SHP77 treated with DMSO at 0.1 percent for 48 hours (cell line): Measurements from ENCODE around the gene ABITRAM.
"Not testable (repeated sequence)": the region's sequence is repeated elsewhere in the genome, so short reads cannot be mapped to it uniquely, and the experiment has no call there.

Experiments used
- DNase-seq: peaks from one replicate; lab custom pipeline; 2025; lab: John Stamatoyannopoulos, UW

ABITRAM gene

DNA sequence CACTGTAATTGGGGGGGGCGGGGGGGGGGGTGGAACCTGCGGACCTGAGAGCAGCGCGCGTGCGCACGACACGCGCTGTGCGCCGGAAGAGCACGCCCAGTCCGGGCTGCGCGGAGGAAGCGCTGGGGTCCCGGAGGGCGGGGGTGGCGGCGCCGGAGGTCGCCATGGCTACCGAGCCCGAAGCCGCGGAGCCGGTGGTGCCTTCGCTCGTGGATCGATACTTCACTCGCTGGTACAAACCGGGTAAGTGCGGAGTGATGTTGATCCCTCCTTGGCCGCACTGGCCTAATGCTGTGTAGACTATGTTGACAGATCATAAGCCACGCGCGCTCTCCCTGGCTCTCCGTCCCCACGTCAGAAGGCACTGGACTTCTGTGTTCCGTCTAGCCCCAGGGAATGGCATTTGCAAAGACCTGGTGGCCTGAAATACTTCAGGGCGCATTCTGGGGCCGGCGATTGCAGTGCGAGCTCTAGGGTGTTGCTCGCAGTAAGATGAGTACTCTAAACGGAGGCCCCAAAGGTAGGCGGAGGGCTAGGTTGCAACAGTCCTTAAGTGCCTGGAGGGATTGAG lies at the start of gene ABITRAM:
TSS of gene ABITRAM (plus strand) at position 78 of the 571 bp plus-strand sequence. CDS start at position 165, 87 bp downstream.
- DNase-seq: peak; percentile 73

DNA sequence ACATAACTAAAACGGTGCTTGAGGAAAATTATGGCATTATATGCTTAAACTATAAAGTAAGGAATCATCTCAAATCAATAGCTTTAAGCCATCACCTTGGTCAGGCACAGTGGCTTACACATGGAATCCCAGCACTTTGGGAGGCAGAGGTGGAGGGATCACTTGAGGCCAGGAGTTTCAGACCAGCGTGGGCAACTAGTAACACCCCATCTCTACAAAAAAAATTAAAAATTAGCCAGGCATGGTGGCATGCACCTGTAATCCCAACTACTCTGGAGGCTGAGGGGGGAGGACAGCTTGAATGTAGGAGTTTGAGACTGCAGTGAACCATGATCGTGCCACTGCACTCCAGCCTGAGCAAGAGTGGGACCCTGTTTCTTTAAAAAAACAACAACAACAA lies 49.5 kb upstream of the ABITRAM start:
- DNase-seq: no peak

GRCh38 chr9:108885643-108886348 lies 48.4 kb upstream of the ABITRAM start:
- peak; percentile 71 for DNase-seq

GRCh38 chr9:108886594-108887271 lies 47.5 kb upstream of the ABITRAM start:
- not testable (repeated sequence) for DNase-seq

GRCh38 chr9:108889649-108890067 lies 44.5 kb upstream of the ABITRAM start:
- no peak for DNase-seq

GRCh38 chr9:108894225-108894997 lies 39.8 kb upstream of the ABITRAM start:
- no peak for DNase-seq

DNA sequence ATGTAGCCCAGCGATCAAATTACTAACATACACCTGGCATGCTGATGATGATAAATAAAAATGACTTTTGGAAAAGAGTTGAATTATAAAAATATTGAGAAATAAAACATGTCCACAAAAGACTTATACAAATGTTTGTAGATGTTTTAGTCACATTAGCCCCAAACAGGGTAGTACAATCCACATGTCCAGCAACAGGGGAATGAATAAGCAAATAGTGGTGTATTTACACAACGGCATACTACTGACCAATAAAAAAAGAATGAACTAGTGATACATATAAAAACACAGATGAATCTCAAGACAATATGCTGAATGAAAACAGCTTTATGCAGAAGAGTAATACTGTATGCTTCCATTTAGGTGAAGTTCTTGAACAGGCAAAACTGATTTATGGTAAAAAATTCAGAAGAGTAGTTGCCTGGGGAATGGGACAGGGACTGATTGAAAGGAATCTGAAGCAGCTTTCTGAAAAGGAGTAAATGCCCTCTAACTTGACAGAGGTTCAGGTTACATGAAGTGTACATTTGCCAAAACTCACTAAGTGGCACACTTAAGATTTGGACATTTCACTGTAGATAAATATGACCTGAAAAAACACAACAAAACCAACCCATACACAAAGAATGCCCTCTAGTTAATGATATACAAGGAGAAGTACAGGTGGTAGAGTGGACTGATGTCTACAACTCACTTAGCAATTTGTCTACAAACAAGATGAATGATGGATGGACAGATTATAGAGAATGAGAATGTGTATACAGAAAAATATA lies 36.7 kb upstream of the ABITRAM start:
- DNase-seq: no peak

DNA sequence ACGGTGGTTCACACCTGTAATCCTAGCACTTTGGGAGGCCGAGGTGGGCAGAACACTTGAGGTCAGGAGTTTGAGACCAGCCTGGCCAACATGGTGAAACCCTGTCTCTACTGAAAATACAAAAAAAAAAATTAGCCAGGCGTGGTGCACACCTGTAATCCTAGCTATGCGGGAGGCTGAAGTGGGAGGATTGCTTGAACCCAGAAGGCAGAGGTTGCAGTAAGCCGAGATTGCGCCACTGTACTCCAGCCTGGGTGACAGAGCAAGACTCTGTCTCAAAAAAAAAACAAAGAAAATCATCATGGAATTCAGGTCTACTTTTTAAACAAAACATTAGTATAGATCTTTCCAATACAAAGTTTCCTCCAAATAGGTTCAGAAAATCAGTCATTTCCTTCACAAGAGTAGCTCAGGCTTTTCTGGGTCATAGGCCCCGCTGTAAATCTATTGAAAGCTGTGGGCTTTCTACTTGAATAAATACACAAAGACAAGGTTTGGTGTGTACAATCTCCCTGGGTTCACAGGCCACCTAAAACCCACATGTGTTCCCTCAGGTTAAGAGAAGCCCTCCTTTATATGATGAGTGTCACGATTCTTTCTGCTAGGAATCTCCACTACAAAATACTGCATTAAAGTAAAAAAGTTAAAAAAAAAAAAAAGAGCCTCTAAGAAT lies 35.0 kb upstream of the ABITRAM start:
- DNase-seq: not testable (repeated sequence)

GRCh38 chr9:108900176-108900575 lies 34.0 kb upstream of the ABITRAM start:
- DNase-seq: no peak

- DNase-seq: no peak
Observed at GRCh38 chr9:108903420-108904103, 30.6 kb upstream of the ABITRAM start.

- DNase-seq: no peak
Observed at GRCh38 chr9:108904161-108904560, 30.0 kb upstream of the ABITRAM start.

DNA sequence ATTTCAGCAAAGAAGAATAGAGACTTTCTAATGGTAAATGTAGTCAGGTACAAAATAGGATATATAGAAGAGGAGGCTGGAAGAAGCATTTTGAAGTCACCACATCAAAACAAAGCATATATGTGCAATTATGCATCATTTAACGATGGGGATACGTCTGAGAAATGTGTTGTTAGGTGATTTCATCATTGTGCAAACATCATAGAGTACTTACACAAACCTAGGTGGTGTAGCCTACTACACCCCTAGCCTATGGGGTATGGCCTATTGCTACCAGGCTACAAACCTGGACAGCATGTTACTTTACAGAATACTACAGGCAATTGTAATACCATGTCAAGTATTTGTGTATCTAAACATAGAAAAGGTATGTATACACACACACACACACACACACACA lies 28.7 kb upstream of the ABITRAM start:
- no peak for DNase-seq

DNA sequence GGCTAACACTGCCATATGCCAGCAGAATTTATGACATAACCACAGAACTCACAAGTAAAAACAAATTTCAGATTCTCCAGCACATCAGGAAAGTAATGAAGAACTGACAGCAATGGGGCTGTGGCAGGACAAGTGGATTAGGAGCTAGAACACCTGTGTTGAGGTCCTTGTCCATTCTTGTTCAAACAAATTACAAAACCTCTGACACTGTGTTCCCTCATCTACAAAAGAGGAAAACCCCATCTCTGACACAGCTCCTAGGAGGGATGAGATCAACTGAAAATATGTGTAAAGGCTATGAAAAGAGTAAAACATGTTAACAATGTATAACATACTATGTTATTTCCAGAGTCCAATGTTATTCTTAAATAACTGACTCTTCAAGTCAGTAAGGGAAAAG lies 23.8 kb upstream of the ABITRAM start:
- DNase-seq: no peak

- DNase-seq: no peak
Observed at GRCh38 chr9:108910914-108911313, 23.3 kb upstream of the ABITRAM start.

GRCh38 chr9:108911820-108912219 lies 22.4 kb upstream of the ABITRAM start:
- no peak for DNase-seq

DNA sequence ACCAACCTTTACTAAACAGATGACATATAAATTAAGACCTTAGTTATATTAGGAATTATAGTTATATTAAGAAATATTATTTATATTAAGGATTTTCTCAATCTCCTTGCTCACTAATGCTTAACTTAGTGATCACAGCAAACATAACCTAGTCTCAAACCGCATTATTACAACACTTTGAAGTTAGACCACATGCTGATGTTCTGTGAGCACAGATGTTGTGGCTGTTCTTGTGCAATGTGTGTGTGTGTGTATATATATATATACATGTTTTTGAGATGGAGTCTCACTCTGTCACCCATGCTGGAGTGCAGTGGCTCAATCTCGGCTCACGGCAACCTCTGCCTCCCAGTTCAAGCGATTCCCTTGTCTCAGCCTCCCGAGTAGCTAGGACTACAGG lies 20.8 kb upstream of the ABITRAM start:
- DNase-seq: no peak

GRCh38 chr9:108919517-108919916 lies 14.7 kb upstream of the ABITRAM start:
- DNase-seq: no peak

DNA sequence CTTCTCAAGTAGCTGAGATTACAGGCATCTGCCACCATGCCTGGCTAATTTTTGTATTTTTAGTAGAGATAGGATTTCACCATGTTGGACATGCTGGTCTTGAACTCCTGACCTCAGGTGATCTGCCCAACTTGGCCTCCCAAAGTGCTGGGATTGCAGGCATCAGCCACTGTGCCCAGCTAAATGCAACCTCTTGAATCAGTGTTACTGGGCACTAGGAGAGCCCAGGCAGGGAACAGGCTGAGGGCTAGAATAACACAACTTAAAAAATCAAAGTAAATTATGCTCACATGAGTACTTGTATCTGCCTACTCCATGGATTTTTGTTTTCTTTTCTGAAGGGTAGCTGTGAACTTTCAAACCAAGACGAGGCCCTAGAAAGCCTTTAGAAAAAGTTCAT lies 13.8 kb upstream of the ABITRAM start:
- not testable (repeated sequence) for DNase-seq

GRCh38 chr9:108921200-108921599 lies 13.0 kb upstream of the ABITRAM start:
- DNase-seq: no peak

GRCh38 chr9:108924466-108924865 lies 9.7 kb upstream of the ABITRAM start:
- no peak for DNase-seq

DNA sequence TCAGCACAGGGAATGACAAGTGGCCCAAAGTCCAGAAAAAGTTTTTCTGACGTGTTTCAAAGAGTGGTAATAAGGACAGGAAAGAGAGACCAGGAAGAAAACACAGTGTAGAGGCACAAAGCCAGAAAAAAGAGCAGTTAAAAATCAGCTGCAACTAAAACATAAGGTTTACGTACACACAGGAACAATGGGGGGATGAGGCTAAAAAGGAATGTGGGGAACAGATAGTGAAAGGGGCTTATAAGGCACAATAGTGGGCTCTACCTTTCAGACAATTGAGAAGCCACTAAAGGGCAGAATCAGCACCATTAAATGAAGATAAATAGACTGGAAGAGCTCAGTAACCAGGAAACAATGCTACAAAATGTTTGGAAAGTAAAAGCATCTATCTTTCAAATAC lies 5.8 kb upstream of the ABITRAM start:
- DNase-seq: no peak
